Calu3 (cell line): ENCODE results near the gene TUBB2A. TPM values are rescaled to one million over a fixed set of nuclear protein-coding genes. Genes with fewer than 3 reads are reported as not detected.

Experiments used
- BruUV-seq: library from RNA; stranded (reverse); fragments of 400-500 nt; replicated peaks from 2 replicates; lab custom pipeline; 2021; lab: Mats Ljungman, UMichigan
- CTCF ChIA-PET: fragments of 300-600 bp; sonication (Branson Sonifier 250); formaldehyde crosslinking; loops from one replicate; lab custom pipeline; 2022; ENCODE audit warnings: antibody characterized with exemption; lab: Charles Lee
- DNase-seq: peaks from one replicate; pipeline ENCODE4 v3.0.0; 2022
- H3K27ac Mint-ChIP-seq: one replicate; pipeline ENCODE4 v1.8.0; 2022; ENCODE audit warnings: mixed read lengths; ENCODE audit not compliant: unreplicated experiment
- H3K27me3 Mint-ChIP-seq: one replicate; pipeline ENCODE4 v1.8.0; 2022; ENCODE audit warnings: mixed read lengths; ENCODE audit not compliant: unreplicated experiment
- H3K36me3 Mint-ChIP-seq: one replicate; pipeline ENCODE4 v1.8.0; 2022; ENCODE audit warnings: mild to moderate bottlenecking, moderate library complexity, mixed read lengths; ENCODE audit not compliant: insufficient read depth, unreplicated experiment
- H3K4me1 Mint-ChIP-seq: one replicate; pipeline ENCODE4 v1.8.0; 2022; ENCODE audit warnings: mild to moderate bottlenecking, low read depth, mixed read lengths; ENCODE audit not compliant: unreplicated experiment
- H3K4me3 Mint-ChIP-seq: one replicate; pipeline ENCODE4 v1.8.0; 2022; ENCODE audit warnings: mild to moderate bottlenecking, low read depth, moderate library complexity, mixed read lengths; ENCODE audit not compliant: unreplicated experiment
- H3K9me3 Mint-ChIP-seq: one replicate; pipeline ENCODE4 v1.8.0; 2022; ENCODE audit warnings: low read depth, mixed read lengths; ENCODE audit not compliant: unreplicated experiment
- intact Hi-C: fragments of 100-400 bp; cut with micrococcal nuclease; formaldehyde crosslinking; loops from one replicate; pipeline ENCODE4 v1.10.0; 2022; ENCODE audit not compliant: unreplicated experiment
- total RNA-seq: library from RNA; stranded (reverse); gene quantifications from 2 replicates; pipeline ENCODE4 v1.2.3, GENCODE V29; 2022
- TF ChIP-seq, protein P1 (sequence below): fragments of 200-600 bp; IDR thresholded peaks from one replicate; pipeline ENCODE4 v1.8.0; 2022; ENCODE audit warnings: antibody characterized with exemption; ENCODE audit not compliant: unreplicated experiment

TUBB2A gene
- total RNA-seq, 1 experiment from 2014 or later, result 17.6 TPM

DNA sequence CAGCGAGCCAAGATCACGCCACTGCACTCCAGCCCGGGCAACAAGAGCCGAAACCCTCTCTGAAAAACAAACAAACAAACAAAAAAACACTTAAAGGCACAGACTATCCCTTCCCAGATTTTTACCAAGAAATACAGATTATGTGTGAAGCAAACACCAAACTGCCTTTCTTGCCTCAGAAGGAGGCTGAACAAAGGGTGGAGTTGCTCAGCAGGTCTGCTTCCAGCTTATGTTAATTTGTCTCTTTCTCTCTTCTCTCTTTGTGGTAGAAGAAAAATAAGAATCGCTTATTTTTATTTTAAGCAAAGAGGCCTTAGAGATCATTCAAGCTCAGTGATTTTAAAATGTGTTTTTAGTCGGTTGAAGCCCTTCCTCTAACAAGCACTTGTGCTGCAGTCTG, 14.2 kb downstream of the TUBB2A start:
- BruUV-seq, result no TSS peak
- Mint-ChIP-seq H3K36me3 (peaks cover 5% of the 10 kb centered on the region), H3K4me1 (no peaks in the 10 kb centered on the region), H3K4me3 (no peak overlapping the region), H3K27ac (no peak overlapping the region), H3K27me3 (no peaks in the 10 kb centered on the region), H3K9me3 (no peaks in the 10 kb centered on the region)
- TF ChIP-seq, protein P1, sequence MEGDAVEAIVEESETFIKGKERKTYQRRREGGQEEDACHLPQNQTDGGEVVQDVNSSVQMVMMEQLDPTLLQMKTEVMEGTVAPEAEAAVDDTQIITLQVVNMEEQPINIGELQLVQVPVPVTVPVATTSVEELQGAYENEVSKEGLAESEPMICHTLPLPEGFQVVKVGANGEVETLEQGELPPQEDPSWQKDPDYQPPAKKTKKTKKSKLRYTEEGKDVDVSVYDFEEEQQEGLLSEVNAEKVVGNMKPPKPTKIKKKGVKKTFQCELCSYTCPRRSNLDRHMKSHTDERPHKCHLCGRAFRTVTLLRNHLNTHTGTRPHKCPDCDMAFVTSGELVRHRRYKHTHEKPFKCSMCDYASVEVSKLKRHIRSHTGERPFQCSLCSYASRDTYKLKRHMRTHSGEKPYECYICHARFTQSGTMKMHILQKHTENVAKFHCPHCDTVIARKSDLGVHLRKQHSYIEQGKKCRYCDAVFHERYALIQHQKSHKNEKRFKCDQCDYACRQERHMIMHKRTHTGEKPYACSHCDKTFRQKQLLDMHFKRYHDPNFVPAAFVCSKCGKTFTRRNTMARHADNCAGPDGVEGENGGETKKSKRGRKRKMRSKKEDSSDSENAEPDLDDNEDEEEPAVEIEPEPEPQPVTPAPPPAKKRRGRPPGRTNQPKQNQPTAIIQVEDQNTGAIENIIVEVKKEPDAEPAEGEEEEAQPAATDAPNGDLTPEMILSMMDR, result no peak
- no peak for DNase-seq
- intact Hi-C loops, result no loop called here
- CTCF ChIA-PET, result no interaction called here

DNA sequence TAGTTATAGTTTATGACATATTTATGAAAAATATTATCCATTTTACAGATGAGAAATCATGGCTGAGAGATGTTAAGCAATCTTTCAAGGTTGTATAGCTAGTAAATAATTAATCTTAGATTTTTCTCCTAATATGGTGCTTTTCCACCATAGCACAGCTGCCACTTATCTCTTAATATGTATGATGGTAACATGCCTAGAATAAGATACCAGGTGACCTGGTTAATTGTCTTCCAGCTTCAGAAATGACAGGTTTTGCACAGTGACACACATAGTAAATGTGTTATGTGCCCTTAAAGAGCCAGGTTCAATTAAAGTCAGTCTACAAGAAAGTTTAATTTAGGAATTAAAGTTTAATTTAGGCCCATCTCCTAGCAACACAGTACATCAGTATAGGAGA, 14.8 kb downstream of the TUBB2A start:
- CTCF ChIA-PET, result no interaction called here
- Mint-ChIP-seq H3K4me3 (no peak overlapping the region), H3K27ac (no peak overlapping the region), H3K9me3 (no peaks in the 10 kb centered on the region), H3K4me1 (no peaks in the 10 kb centered on the region), H3K36me3 (peaks cover 5% of the 10 kb centered on the region), H3K27me3 (no peaks in the 10 kb centered on the region)
- intact Hi-C loops, result no loop called here
- BruUV-seq, result no TSS peak
- no peak for DNase-seq
- TF ChIP-seq, protein P1, result no peak

DNA sequence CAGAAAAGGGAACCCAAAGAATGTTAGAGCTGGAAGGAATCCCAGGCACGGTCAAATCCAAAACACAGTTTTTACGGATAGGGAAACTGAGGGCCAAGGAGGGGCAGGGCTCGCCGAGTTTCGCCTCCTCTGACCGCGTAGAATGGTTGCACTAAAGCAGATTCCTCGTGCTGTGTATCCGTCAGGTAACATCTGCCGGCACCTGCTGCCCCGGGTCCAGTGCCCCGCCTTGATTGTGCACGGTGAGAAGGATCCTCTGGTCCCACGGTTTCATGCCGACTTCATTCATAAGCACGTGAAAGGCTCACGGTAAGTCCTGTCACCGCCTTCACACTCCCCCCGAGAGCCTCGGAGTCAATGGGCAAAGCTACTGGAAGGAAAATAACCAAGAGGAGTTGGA, 17.1 kb downstream of the TUBB2A start:
- Mint-ChIP-seq H3K27ac (no peak overlapping the region), H3K36me3 (peaks cover 5% of the 10 kb centered on the region), H3K9me3 (no peaks in the 10 kb centered on the region), H3K27me3 (no peaks in the 10 kb centered on the region), H3K4me3 (no peak overlapping the region), H3K4me1 (peaks cover 6% of the 10 kb centered on the region)
- TF ChIP-seq, protein P1, result no peak
- no TSS peak for BruUV-seq
- CTCF ChIA-PET, result interaction anchor here (0.6 kb wide), 1 partner anchor 829 kb away, joined by 3 read pairs; no protein-coding TSS in a partner anchor
- intact Hi-C loops, result no loop called here
- DNase-seq, result no peak

DNA sequence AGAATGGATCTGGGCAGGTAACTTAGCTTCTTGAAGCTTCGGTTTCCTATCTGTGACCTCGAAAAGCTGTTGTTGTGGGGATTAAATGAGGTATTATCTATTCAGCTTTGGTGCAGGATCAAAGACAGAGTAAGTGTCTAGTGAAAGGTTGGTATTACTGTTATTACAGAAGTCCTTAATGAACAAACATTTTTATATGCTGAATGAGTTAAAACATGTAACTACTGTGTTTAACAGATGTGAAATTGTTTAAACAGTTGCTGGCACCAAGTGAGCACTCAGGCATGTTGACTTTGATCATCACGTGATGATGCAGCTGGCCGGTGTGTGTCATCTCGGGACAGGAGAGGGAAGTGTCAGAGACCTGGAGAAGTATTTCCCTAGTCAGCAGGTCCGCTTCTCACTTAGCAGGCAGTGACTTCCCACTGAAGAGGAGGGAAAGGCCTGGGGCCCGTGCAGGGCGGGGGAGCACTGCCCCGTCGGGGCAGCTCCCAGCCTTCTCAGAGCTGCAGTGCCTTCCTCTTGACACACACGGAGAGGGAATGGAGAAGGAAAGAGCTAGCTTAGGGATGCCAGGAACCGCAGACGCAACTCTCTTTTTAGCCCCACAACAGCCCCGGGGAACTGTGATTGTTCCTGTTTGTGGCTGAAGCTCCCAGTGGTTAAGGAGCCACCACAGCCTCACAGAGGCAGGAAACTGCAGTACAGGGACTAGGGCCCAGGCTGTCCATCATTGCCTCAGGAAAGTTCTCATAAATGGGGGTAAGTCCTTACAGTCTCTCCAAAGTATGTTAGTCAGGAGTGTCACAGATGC, 18.0 kb downstream of the TUBB2A start:
- no peak for DNase-seq
- Mint-ChIP-seq H3K36me3 (peaks cover 5% of the 10 kb centered on the region), H3K4me3 (no peak overlapping the region), H3K4me1 (peaks cover 10% of the 10 kb centered on the region), H3K27ac (no peak overlapping the region), H3K27me3 (no peaks in the 10 kb centered on the region), H3K9me3 (no peaks in the 10 kb centered on the region)
- CTCF ChIA-PET, result no interaction called here
- intact Hi-C loops, result no loop called here
- BruUV-seq, result no TSS peak
- TF ChIP-seq, protein P1, result no peak
